SK-MEL-5 (cell line): Measurements from ENCODE around the gene TBX5. TPM values are rescaled to one million over a fixed set of nuclear protein-coding genes. Genes with fewer than 3 reads are reported as not detected.

Experiments
- DNase-seq: peaks from one replicate; pipeline ENCODE4 v3.0.0-alpha.2; 2016; ENCODE audit warnings: low read depth, low spot score
- in situ Hi-C: cut with HindIII; loops from 2 replicates; pipeline ENCODE4 v1.10.0; 2016; ENCODE audit warnings: low sequenced_read_pairs, high pct_unique_total_duplicates, low pct_unique_long_range_greater_than_20kb
- total RNA-seq: library from RNA; depleted of rRNA; stranded (reverse); fragments of >200 nt; shearing (Covaris generic); gene quantifications from 2 replicates; pipeline ENCODE4 v1.2.3, GENCODE V29; 2014

TBX5 gene
- total RNA-seq, 1 experiment from 2014 or later, result not detected

DNA sequence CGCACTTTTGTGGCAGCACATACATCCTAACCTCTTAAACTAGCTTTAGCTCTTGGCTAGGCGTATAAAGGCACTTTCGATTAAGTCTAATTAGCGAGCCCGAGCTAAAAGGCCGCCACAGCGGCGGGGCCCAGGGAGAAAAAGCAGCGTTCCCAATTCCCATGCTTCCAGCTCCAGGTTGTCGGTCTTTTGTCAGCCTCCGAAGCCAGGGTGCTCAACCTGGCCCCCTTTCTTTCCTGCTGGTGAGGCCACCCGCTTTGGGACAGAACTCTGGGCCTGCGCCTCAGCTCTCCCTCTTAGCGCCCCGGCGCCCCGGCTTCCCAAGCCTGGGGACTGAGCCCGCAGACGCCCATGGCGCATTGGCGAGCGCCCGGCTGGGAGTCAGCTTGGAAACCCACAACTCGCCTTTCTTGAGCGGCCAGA, 33.3 kb upstream of the TBX5 start:
- in situ Hi-C loops, result no loop called here
- no peak for DNase-seq

- in situ Hi-C loops, result no loop called here
- DNase-seq, result no peak
Measured at GRCh38 chr12:114438635-114439256, 32.8 kb upstream of the TBX5 start.

DNA sequence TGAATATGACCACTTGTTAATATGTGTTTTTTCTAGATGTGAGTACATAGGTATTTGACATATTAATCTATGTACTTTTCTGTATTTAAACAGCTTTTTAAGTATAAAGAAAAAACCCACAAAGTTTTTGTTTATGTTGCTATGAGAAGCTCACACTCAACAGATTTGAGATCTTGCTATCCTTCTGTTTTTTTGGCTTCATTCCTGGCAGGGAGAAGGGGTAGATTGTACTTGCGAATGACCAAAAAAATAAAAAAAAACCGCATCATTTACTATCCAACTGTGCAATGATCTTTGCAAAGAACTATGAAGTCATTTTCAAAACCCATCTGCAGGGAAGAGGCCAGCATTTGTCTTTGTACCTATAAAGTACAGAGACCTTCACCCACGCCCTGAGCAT, 28.4 kb upstream of the TBX5 start:
- peak; percentile 42 for DNase-seq
- in situ Hi-C loops, result no loop called here

DNA sequence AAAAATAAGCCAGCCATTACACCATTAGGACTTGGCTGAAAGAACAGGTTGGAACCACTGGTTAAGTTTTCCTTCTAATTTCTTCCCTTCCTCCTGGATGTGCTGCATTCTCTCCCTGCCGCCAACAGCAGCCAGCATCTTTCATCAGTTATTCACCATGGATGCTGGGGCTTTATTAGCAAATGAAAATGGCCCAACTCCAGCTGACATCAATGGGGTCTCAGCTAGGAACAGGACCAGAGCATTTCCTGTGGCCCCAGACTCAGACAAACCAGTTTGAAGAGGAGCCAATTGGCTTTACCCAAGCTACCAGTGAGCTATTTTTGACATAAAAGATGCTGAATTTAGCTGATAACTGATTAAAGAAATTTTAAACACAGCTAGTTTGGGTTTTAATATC, 26.0 kb upstream of the TBX5 start:
- no peak for DNase-seq
- in situ Hi-C loops, result no loop called here

DNA sequence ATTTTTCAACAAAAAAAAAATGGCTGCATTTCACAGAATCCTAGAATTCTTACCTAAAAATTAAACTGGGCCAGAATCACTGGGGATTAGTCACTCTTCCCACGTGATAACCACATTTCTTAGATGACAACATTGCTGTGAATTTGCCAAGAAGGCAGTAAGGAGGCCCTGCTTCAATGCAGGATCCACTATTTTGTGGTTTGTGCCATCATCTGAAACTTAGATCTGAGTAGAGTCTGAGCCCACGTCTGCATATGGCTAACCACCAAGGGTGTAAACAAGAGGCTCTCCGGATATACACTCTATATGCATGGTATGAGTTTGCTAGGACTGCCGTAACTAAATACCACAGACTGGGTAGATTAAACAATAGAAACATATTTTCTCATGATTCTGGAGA, 24.4 kb upstream of the TBX5 start:
- peak; percentile 59 for DNase-seq
- in situ Hi-C loops, result no loop called here

GRCh38 chr12:114425031-114425626, 19.2 kb upstream of the TBX5 start:
- DNase-seq, result peak; percentile 92
- in situ Hi-C loops, result loop anchor here (10.0 kb wide), 1 partner anchor 60 kb away; no protein-coding TSS in a partner anchor

- in situ Hi-C loops, result loop anchor here (10.0 kb wide), 1 partner anchor 56 kb away; no protein-coding TSS in a partner anchor
- no peak for DNase-seq
Measured at GRCh38 chr12:114420944-114421335, 15.0 kb upstream of the TBX5 start.

DNA sequence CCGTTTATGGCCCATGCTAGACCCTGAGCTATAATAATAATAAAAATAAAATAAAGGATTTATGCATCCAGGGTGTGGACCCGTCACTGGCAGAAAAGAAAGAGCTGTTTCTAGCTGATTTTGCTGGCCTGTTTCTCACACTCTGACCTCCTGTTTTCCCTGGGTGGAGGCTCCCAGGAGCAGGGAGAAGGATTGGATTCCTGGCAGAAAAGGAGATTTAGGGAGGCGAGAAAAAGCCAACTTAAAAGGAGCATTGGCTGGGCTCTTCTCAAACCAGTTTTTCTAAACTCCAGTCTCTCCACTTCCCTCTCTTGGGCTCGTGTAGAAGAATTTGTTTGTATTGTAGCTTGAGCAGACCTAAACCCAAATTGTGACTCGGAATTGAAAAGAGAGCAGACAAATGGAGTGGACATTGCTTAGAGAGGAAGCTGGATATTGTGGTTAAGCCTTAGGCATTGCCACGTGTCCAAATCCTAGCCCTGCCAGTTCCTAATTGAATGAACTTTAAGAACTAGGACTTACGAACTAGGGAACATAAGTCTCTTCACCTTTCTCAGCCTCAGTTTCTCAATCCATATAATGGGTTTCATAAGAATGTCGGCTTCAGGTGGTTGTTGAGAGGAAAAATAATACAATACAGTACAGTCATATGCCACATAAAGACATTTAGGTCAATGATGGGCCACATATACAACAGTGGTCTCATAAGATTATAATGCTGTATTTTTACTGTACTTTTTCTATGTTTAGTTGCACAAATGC, 14.4 kb upstream of the TBX5 start:
- DNase-seq, result peak; percentile 13
- in situ Hi-C loops, result loop anchor here (10.0 kb wide), 1 partner anchor 56 kb away; no protein-coding TSS in a partner anchor

DNA sequence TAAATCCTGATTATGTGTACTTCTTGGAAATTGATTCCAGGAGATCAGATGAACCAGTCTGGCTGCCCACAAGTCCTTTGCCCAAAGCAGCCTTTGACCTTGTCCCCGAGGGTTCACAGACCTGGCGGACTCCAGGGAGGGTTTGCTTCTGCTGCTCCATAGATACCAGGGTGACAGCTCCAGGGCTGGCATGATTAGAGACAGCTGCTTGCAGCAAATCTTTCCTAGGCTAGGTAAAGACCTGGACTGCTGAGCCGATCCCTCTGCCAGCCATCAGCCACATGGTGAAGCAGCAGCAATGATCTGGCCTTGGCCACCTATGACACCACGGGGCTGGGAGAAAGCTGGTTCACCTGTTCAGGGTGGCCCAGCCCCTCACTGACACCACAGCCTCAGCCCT, 10.1 kb upstream of the TBX5 start:
- DNase-seq, result no peak
- in situ Hi-C loops, result no loop called here

- DNase-seq, result no peak
- in situ Hi-C loops, result no loop called here
Measured at GRCh38 chr12:114415525-114415868, 9.6 kb upstream of the TBX5 start.

DNA sequence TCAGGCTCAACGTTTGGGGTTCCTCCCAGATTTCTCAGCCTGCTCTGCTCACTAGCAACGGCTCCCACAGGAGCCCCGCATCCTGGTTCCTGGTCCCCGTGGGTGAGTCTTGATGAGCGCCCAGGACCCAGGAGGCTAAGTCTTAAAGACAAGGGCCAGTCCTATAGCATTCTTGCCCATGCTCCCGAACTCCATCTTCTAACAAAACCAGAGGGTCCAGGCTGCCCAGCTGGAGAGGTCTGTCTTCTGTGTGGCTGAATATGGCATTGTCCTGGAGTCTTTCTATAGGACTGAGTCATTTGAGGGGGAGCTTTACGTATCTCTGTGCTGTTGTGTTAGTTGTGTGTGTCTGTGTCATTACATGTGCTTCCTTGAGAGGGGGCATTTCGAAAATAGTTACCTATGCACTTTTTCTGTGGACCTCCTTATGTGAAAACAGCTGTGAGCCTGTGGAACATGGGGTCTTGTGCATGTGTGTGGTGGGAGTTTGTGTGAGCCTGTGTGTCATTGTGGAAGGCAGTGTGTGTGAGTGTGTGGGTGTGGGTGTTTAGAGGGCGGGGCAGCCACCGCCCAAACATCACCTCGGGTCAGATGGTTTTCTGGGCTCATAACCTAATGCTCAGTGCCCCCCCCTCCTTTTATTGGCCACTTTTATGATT, 9.1 kb upstream of the TBX5 start:
- in situ Hi-C loops, result no loop called here
- DNase-seq, result no peak

GRCh38 chr12:114414031-114414865, 8.3 kb upstream of the TBX5 start:
- in situ Hi-C loops, result no loop called here
- no peak for DNase-seq

GRCh38 chr12:114412825-114413749, 7.1 kb upstream of the TBX5 start:
- DNase-seq, result no peak
- in situ Hi-C loops, result no loop called here

- in situ Hi-C loops, result no loop called here
- no peak for DNase-seq
Measured at GRCh38 chr12:114412307-114412706, 6.4 kb upstream of the TBX5 start.

GRCh38 chr12:114411071-114411837, 5.3 kb upstream of the TBX5 start:
- DNase-seq, result no peak
- in situ Hi-C loops, result no loop called here
